ENCODE results near the gene PTPRG.

PTPRG gene

GRCh38 chr3:61594964-61595285 is 33.6 kb downstream of the PTPRG start:
- no peak for TF ChIP-seq CTCF (IDR thresholded peaks at IDR 0.05; ENCODE audit: insufficient read depth, low read depth, low read length, missing control alignments)
- DNase-seq (ENCODE audit: low read depth): no peak
- H3K4me3 ChIP-seq (ENCODE audit: low read depth, low read length): no peak overlapping the region

- DNase-seq (ENCODE audit: low read depth): no peak
- TF ChIP-seq CTCF (IDR thresholded peaks at IDR 0.05; ENCODE audit: insufficient read depth, low read depth, low read length, missing control alignments): no peak
- no peak overlapping the region for H3K4me3 ChIP-seq (ENCODE audit: low read depth, low read length)
Measured at GRCh38 chr3:61595288-61595687, 33.9 kb downstream of the PTPRG start.

GRCh38 chr3:61595826-61596225 is 34.5 kb downstream of the PTPRG start:
- no peak overlapping the region for H3K4me3 ChIP-seq (ENCODE audit: low read depth, low read length)
- TF ChIP-seq CTCF (IDR thresholded peaks at IDR 0.05; ENCODE audit: insufficient read depth, low read depth, low read length, missing control alignments): no peak
- no peak for DNase-seq (ENCODE audit: low read depth)

GRCh38 chr3:61597906-61598305 is 36.5 kb downstream of the PTPRG start:
- no peak for TF ChIP-seq CTCF (IDR thresholded peaks at IDR 0.05; ENCODE audit: insufficient read depth, low read depth, low read length, missing control alignments)
- H3K4me3 ChIP-seq (ENCODE audit: low read depth, low read length): no peak overlapping the region
- DNase-seq (ENCODE audit: low read depth): no peak

- no peak for TF ChIP-seq CTCF (IDR thresholded peaks at IDR 0.05; ENCODE audit: insufficient read depth, low read depth, low read length, missing control alignments)
- DNase-seq (ENCODE audit: low read depth): no peak
- H3K4me3 ChIP-seq (ENCODE audit: low read depth, low read length): no peak overlapping the region
Measured at GRCh38 chr3:61600195-61600594, 38.8 kb downstream of the PTPRG start.

GRCh38 chr3:61601831-61602230 is 40.5 kb downstream of the PTPRG start:
- DNase-seq (ENCODE audit: low read depth): no peak
- no peak for TF ChIP-seq CTCF (IDR thresholded peaks at IDR 0.05; ENCODE audit: insufficient read depth, low read depth, low read length, missing control alignments)
- H3K4me3 ChIP-seq (ENCODE audit: low read depth, low read length): no peak overlapping the region

GRCh38 chr3:61602466-61602865 is 41.1 kb downstream of the PTPRG start:
- DNase-seq (ENCODE audit: low read depth): no peak
- no peak for TF ChIP-seq CTCF (IDR thresholded peaks at IDR 0.05; ENCODE audit: insufficient read depth, low read depth, low read length, missing control alignments)
- no peak overlapping the region for H3K4me3 ChIP-seq (ENCODE audit: low read depth, low read length)

Data from GM12865 (cell line).